CD4-positive, alpha-beta T cell treated with Interferon gamma for 1 hour (primary cell): ENCODE data around the gene ZC2HC1B.
A peak's percentile ranks its signal among the peaks of the same experiment; 100 is the strongest.

Source experiments
- DNase-seq: peaks from one replicate; pipeline ENCODE4 v3.0.0-alpha.2; 2020

ZC2HC1B gene

GRCh38 chr6:143936347-143936746 lies 72.1 kb downstream of the ZC2HC1B start:
- no peak for DNase-seq

DNA sequence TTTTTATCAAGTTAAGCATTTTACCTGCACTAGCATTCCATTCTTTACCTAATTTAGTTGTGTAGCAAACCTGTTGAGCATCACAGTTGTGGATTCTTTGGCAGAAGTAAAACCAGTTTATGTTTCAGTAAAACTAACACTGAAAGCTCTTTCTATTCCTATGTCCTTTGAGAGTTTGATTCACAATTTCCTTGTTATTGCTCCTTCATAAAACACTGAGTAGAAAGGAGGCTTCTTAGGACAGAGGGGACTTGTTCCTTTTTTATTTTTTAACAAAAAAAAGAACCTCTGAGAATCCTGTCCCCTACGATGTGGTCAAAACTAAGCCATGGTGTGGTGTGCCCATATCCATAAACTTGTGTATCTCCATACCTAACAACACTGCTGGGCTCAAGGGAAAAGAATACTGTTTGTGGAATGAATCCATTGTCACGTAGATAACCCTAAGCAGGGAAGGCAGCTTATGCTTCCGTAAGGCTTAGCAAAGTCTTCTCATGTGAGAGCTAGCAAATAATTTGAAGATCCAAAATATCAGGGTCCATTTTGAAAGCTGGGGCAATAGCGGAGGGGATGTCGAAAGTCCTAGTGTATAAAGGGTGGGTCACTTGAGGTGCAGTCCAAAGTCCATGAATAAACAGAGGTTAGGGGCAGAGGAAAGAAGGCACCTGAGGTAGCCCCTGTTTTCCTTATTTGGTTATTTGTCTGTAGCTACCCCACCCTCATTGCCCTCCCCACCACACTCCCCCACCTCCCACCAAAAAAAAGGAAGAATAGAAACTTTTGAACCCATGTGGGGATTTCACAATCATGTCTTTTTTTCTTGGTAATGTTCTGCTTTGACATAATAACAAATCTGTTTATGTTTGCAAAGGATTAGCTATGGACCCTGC lies 72.7 kb downstream of the ZC2HC1B start:
- DNase-seq = no peak

DNA sequence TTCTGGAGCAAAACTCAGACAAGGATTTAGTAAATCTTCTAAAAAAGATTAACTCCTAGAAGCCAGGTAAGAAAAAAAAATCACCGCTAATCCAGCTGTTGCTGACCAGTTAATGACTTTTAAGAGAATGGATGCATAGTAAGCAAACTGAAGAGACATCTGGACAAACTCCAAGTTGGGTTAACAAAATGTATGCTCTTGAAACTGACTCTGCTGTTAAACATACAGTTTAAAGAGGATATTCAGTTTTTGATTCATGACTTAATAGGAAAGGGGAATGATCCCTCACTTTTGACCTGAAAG lies 73.3 kb downstream of the ZC2HC1B start:
- DNase-seq = no peak

- no peak for DNase-seq
Measured at GRCh38 chr6:143939364-143939763, 75.1 kb downstream of the ZC2HC1B start.

DNA sequence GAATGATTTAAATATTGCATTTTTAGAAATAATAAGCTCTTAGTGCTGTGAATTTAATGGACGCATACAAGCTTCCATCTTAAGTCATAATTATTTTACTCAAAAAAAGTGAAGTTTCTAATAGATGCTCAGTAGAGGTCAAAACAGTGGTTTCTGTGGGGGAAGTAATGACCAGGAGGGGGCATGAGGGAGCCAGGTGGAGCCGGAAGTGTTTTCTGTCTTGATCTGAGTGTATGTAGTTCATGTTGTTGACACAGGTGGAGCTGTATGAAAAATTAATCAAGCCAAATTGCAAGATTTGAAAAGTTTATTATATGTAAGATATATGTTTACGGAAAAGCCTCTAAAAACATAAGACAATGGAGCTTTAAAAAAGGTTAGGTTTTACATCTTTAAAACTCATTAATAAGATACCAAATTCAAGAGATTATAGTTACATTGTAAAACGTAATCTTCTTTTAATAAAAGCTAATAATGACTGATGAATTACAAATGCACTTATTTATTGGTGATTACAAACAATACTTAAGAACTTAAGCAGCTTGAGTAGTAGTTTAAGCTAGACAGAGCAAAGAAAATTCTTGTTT lies 75.8 kb downstream of the ZC2HC1B start:
- DNase-seq = peak; percentile 42

- peak; percentile 22 for DNase-seq
Measured at GRCh38 chr6:143941852-143942627, 77.8 kb downstream of the ZC2HC1B start.

- no peak for DNase-seq
Measured at GRCh38 chr6:143948208-143948607, 83.9 kb downstream of the ZC2HC1B start.

DNA sequence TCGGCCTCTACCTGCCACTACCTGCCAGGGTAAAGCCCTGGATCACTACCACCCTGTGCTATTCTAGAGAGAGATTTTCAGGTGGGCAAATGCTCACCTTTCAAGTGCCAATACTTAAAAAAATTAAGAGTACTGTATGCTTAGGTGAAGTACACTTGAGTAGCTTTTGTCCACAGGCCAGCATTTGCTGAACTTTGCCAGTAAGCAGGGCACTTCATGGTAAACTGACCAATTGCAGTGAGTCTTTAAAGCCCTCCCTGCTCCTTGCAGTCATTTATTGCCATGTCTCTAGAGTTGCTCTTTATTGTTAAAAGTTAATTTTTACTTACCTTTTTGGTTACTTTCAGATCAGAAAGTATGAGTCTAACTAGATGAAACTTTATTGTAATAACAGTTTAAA lies 85.3 kb downstream of the ZC2HC1B start:
- DNase-seq = no peak

DNA sequence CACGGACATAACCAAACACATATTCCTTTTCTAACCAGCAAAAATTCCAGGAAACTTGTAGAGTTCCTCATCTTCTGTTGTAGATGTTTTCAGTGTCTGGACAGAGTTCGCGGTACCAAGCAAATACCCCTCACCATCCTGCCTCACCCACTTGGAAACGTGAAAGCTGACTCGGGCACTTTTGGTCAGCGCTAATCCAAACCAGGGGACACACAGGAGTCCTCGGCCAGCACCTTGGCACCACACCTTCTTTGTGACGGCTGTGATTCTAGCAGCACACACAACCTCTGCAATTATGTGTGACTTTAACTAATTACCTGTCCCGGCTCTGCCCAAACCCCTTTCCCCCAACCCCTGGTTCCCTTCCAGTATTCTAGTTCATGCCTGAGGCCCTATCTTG lies 85.7 kb downstream of the ZC2HC1B start:
- DNase-seq = no peak

DNA sequence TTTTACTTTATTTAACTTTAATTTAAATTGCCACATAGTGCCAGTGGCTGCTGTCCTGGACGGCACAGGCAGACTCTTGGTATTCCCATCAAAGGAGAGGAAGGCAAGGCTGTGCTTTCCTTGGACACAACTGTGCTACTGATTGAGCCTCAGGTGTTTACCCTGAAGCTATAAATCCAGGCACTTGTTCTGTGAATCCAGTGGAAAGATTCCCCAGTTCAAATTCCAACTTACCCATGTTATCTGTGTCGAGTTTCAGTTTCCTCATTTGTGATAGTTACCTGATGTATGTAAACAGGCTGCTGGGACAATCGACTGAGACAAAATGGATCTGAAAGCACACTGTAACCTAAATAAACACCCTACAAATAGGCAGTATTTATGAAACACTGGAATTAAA lies 86.6 kb downstream of the ZC2HC1B start:
- no peak for DNase-seq

- DNase-seq = no peak
Measured at GRCh38 chr6:143952060-143952778, 87.9 kb downstream of the ZC2HC1B start.

GRCh38 chr6:143952947-143953701 lies 88.8 kb downstream of the ZC2HC1B start:
- no peak for DNase-seq

DNA sequence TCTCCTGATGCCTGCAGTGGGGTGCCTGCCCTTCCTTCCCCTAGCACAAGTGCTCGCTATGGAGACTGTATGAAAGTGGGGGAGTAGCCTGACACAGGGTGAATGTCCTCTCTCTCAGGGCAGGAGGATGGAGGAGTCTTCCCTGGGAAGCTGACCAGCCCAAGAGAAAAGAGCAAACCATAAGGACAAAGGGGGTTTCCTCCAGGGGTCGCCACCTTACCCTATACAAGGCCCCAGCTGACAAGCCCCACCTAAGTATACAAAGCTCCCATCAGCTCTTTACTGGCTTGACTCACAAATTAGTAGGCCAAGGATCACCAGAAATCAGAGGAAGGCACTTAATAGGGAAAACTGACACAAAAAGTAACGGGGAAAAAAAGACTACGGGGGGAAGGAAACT lies 89.6 kb downstream of the ZC2HC1B start:
- DNase-seq = no peak

GRCh38 chr6:143955971-143956370 lies 91.7 kb downstream of the ZC2HC1B start:
- DNase-seq = no peak

- no peak for DNase-seq
Measured at GRCh38 chr6:143957679-143958274, 93.5 kb downstream of the ZC2HC1B start.

DNA sequence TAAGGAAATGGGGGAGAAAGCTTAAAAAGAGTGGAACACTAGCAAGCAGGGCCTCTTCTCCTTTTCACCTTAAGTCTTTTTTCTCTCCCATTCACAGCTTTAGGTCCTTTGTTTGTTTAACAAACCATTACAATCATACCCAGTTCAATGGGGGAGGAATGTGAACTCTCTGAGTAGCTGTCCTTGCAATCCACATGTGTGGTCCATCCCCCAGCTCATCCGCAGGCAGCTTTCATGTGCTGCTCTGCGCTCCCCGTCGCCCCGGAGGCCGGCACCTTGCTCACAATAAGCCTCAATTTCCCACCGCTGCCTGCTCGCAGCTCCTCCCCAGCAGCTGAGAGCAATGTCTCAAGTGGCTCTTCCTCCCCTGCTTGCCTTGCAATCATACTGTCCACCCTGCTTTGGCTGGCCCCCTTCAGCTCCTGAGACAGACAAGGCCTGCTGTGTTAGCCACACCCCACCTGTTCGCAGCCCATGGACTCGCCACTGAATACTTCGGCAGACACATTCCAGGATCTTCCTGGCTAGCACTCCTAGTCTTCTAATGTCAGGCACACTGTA lies 94.6 kb downstream of the ZC2HC1B start:
- DNase-seq = no peak

GRCh38 chr6:143959927-143960326 lies 95.7 kb downstream of the ZC2HC1B start:
- DNase-seq = no peak

- DNase-seq = no peak
Measured at GRCh38 chr6:143961066-143961465, 96.8 kb downstream of the ZC2HC1B start.

DNA sequence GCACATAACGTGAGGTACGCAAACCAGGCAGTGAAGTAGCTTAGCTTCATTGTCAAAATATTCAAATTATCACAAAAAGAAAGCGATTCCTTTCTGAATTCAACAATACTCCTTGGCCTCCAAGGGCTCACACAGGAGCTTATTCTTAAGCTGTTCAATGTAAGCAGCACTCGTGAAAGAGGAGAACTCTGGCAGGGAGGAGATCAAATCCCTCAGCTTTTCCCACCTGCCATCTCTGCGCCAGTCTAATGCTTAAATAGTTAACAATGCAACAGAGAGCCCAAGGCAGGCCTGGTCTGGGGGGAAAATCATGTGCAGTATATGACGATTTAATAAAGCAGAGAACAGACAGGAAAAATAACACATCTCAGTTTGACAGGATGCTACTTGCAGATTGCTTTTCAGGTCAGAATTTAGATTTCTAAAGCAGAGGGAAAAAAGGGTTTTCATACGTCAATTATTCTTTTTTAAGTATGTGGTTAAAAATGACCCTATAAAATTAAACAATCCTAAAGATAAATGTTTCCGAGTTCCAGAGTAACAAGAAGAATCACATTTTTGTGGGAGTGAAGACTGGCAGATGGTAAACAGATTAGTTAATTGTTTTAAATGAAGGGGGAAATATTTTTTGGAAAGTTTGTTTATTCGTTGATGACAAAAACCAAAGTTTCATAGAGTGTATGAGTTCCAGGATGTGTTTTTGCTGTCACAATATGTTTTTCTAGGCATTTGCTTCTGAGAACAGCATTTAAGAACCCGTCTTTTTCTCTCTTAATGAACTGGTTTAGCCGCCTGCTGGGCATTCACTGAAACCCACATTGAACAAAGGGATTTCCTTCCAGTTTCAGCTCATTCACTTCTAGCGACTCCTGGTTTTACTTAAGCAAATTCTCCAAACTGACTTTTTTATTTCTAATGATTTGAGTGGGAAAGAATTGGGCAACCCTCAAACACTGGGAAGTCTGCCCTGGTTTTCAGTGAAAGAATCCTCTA lies 97.9 kb downstream of the ZC2HC1B start:
- no peak for DNase-seq

DNA sequence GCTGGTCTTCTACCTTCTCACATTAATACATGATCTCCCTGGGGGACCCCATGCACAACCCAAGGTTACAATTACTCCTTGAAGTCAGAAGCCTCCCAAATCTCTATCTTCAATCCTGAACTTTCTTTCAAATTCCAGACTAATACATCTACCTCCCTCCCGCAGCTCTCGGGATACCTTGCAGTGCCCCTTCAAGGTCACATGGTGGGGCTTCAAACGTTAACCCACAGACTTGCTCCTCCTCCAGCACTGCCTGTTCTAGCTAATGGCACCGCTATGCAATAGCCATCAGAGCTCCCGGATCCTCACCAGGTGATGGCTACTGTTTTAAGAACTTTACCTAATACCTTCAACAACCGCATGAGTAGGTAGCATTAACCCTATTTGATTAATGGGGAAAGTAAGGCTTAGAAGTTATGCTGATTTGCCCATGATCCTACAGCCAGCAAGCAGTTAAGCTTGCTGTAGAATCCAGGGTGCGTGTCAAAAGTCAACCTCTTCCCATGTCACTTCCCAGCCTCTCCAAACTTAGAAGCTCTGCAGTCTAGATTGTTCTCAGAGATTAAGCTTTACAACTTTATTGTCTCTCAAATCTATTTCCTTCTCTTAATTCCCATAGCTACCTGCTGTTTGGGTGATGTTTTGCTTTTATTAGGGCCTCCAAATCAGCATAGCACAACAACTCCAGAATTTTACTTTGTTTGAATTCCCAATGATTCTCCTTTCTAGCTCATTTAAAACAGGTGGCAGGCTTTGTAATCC lies 99.1 kb downstream of the ZC2HC1B start:
- DNase-seq = no peak
